Gastroesophageal sphincter (tissue), 3 donors: Measurements from ENCODE around the gene GLP2R.

Source experiments
- EP300 ChIP-seq: sonication (generic); formaldehyde crosslinking; IDR thresholded peaks from one replicate; pipeline ENCODE4 v1.6.1; 2017; ENCODE audit warnings: antibody characterized with exemption, mild to moderate bottlenecking
- POLR2A ChIP-seq, 2 donors: fragments of 450-650 bp; IDR thresholded peaks; one replicate each; pipeline ENCODE4 v1.6.1; 2017; ENCODE audit warnings: antibody characterized with exemption in 2 of 2, mild to moderate bottlenecking in 2 of 2, moderate library complexity in 1 of 2
- POLR2AphosphoS5 ChIP-seq: sonication (generic); formaldehyde crosslinking; IDR thresholded peaks from one replicate; pipeline ENCODE4 v1.6.1; 2017; ENCODE audit warnings: antibody characterized with exemption
- TF ChIP-seq, protein P1 (sequence below), 4 experiments: fragments of 200-600 bp in 2 of 4; fragments of 450-650 bp in 2 of 4; sonication (generic) in 1 of 4; IDR thresholded peaks; one replicate each; pipeline ENCODE4 v1.5.1; 2017 to 2019; ENCODE audit warnings: antibody characterized with exemption in 4 of 4, mild to moderate bottlenecking in 2 of 4, moderate library complexity in 2 of 4

DNA sequence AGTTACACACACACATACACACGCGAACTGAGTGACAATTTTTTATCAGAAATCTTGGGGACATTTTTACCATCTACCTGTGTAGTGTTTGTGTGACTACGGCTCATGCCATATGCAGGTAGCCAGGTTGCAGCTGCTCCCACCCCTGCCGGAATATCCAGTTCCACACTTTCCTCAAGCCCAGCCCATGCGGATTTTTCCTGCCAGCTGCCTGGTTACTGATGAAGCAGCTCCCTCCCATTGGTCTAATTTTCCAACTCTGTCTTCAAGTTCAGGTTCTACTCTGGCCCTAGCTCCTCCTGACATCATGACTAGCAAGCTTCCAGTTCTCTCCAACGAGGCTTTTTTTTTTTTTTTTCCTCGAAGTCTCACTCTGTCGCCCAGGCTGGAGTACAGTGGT is 8.6 kb upstream of the GLP2R start:
- TF ChIP-seq, protein P1, sequence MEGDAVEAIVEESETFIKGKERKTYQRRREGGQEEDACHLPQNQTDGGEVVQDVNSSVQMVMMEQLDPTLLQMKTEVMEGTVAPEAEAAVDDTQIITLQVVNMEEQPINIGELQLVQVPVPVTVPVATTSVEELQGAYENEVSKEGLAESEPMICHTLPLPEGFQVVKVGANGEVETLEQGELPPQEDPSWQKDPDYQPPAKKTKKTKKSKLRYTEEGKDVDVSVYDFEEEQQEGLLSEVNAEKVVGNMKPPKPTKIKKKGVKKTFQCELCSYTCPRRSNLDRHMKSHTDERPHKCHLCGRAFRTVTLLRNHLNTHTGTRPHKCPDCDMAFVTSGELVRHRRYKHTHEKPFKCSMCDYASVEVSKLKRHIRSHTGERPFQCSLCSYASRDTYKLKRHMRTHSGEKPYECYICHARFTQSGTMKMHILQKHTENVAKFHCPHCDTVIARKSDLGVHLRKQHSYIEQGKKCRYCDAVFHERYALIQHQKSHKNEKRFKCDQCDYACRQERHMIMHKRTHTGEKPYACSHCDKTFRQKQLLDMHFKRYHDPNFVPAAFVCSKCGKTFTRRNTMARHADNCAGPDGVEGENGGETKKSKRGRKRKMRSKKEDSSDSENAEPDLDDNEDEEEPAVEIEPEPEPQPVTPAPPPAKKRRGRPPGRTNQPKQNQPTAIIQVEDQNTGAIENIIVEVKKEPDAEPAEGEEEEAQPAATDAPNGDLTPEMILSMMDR (IDR thresholded peaks at IDR 0.05): no peak
- no peak for TF ChIP-seq EP300
- no peak for TF ChIP-seq POLR2AphosphoS5
- TF ChIP-seq POLR2A (IDR thresholded peaks at IDR 0.05): no peak
